T-helper 1 cell treated with Interleukin-12 subunit alpha and Interleukin-12 subunit beta and Interleukin-4 antibody, amounts not matched to agents 30 ng/mL and 1 ng/mL, for 36 hours (primary cell): ENCODE results near the gene TMEM143. TPM values are rescaled to one million over a fixed set of nuclear protein-coding genes. Genes with fewer than 3 reads are reported as not detected.
"Not testable (repeated sequence)": the region's sequence is repeated elsewhere in the genome, so short reads cannot be mapped to it uniquely, and the experiment has no call there.

ENCODE experiments used
- intact Hi-C: fragments of 100-400 bp; cut with micrococcal nuclease; formaldehyde crosslinking; loops from one replicate; pipeline ENCODE4 v1.15.1; 2024
- total RNA-seq: library from RNA; stranded (reverse); gene quantifications from 2 replicates; pipeline ENCODE4 v1.2.3, GENCODE V29; 2022

TMEM143 gene
- 13.6 and 14.7 TPM in 2 replicates for total RNA-seq

- intact Hi-C loops, result loop anchor here (1.0 to 5.0 kb wide), 22 partner anchors 27 to 1327 kb away; partner anchors contain the start of genes CARD8, CYTH2, DHX34 and GRWD1
Measured at GRCh38 chr19:48363810-48364597, at the start of gene TMEM143, which contains the start of gene SYNGR4. Gene TMEM143 (minus strand): TSS chr19:48363940. CDS start chr19:48363920, 20 bp downstream. Gene SYNGR4 (plus strand): TSS chr19:48364367. CDS start chr19:48365843, 1,476 bp downstream.

GRCh38 chr19:48405850-48406249, 42.1 kb upstream of the TMEM143 start:
- intact Hi-C loops, result no loop called here

GRCh38 chr19:48405010-48405659, 41.4 kb upstream of the TMEM143 start:
- intact Hi-C loops, result no loop called here

GRCh38 chr19:48403606-48404005, 39.9 kb upstream of the TMEM143 start:
- intact Hi-C loops, result loop anchor here (1.0 kb wide), 4 partner anchors 12 to 42 kb away; partner anchors contain the start of genes GRWD1 and SYNGR4

DNA sequence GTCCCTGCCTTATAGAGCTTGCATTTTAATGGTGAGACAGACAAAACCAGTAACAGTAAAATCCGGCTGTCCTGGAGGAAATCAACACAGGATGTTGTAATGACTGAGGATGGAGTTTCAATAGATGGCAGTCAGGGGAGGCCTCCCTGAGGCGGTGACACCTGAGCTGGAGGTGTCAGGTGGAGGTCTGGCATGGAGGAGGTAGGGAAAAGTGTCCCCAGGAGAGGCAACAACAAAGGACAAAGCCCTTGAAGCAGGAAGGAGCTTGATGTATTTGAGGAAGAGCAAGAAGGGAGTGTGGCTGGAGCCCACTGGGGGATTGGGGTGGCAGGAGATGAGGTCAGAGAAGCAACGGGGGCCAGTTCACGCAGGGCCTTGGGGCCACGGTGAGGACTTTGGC, 37.5 kb upstream of the TMEM143 start:
- intact Hi-C loops, result no loop called here

DNA sequence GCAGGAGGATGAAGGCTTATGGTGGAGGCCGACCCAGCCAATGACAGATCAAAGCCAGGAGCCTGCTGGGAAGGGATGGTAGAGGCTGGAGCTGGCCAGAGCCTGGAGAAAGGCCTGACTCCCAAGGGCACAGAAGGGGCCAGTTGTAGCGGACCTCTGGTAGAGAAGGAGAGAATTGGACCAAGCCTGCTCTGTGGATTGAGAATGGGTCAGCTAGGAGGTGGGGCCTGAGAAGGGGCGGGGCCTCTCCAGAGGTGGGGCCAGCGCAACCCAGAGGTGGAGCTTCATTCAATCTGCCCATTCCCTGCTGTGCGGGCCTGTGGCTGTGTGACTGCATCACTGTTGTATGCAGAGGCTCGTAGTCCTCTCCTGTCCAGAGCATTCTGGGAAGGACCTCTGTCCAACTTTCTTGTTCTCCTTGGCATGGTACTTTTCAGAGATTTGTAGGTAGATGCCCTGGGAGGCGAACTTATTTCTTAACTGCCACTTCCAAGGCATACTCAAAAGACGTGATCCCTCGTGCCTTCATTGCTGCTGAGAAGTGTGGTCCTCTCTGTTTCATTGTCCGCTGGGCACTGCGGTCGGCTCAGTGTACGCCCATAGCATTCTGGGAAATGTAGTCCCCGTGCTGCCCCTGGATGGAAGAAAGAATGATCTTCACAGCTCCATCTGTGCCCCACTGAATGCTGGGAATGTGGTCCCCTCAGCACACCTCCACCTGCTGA, 36.4 kb upstream of the TMEM143 start:
- intact Hi-C loops, result no loop called here

- intact Hi-C loops, result loop anchor here (1.0 to 2.0 kb wide), 8 partner anchors 7 to 95 kb away; partner anchors contain the start of genes CYTH2, GRWD1, KDELR1 and SYNGR4
Measured at GRCh38 chr19:48398375-48399235, 34.9 kb upstream of the TMEM143 start.

GRCh38 chr19:48398102-48398374, 34.3 kb upstream of the TMEM143 start:
- intact Hi-C loops, result loop anchor here (1.0 to 2.0 kb wide), 5 partner anchors 34 to 95 kb away; partner anchors contain the start of genes CYTH2 and SYNGR4

- intact Hi-C loops, result loop anchor here (1.0 to 2.0 kb wide), 5 partner anchors 33 to 96 kb away; partner anchors contain the start of genes CYTH2 and SYNGR4
Measured at GRCh38 chr19:48397263-48398101, 33.7 kb upstream of the TMEM143 start.

- intact Hi-C loops, result no loop called here
Measured at GRCh38 chr19:48396824-48397176, 33.1 kb upstream of the TMEM143 start.

DNA sequence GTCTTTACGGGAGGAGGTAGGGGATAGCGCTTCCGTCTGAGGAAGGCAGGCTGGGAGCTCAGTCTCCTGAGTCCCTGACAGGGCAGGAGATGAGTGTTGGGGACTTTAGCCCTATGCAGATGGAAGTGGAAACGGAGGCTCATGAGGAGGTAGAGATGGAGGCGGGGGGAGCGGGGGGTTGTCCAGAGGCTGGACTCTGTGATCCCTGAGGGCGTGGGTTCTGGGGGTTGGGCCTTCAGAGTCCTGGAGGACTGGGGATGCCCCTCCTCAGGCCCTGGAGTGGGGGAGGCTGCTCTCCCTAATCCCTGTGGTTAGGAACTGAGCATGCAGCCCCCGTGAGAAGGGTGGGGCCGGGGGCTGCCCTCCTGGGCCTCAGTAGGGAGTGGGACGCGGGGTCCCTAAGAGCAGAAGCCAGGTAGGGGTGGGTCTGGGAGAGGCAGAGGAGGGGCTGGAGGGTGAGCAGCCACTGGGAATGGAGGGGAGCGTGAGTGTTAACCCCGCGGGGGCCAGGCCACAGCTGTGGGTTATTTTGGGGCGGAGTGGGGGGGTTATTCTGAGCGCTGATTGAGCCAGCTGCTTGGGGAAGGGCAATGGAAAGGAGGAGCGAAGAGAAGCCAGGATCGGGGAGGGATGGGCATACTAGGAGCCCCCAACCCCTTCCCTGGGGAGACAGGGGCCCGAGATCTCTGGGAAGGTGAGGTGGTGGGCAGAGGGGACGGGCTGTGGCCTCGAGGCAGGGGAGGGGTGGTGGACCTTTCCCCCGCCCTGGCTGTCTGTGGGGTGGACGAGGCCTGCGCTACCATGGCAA, 32.5 kb upstream of the TMEM143 start:
- intact Hi-C loops, result no loop called here

DNA sequence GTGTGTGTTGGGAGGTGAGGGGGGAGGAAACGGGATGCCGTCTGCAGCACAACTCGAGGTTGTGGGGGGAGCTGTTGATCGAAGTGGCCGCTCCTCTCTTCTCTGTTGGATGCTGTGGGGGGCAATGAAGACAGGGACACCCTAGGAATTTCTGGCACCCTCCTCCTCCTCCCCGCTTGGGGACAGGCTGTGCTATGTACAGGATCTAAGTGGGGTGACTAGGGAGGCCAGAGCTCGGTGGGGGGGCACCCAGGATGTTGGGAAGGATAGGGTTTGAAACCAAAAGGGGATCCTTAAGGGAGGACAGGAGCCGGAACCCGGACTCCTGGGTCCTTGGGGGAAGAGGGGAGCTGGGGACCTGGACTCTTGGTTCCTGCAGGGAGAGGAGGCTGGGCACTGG, 31.8 kb upstream of the TMEM143 start:
- intact Hi-C loops, result no loop called here

DNA sequence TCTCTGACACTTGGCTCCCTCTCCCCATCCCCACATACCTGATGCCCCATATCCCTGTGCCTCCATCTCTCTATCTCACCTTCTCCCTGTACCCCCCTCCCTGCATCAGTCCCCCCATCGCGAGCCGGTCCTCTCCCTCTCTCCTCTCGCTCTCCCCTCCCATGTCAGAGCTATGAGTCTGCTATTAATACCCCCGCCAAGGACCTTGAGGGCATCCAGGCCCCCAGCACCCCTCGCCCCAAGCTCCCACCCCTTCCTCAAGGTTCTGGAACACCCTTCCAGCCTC, 31.4 kb upstream of the TMEM143 start:
- intact Hi-C loops, result no loop called here

GRCh38 chr19:48394331-48395169, 30.8 kb upstream of the TMEM143 start:
- intact Hi-C loops, result no loop called here

GRCh38 chr19:48393559-48394330, 30.0 kb upstream of the TMEM143 start, which contains the start of gene GRIN2D:
Gene GRIN2D (plus strand): TSS chr19:48393668. CDS start chr19:48398393, 4,725 bp downstream.
- intact Hi-C loops, result no loop called here

GRCh38 chr19:48392860-48393558, 29.3 kb upstream of the TMEM143 start:
- intact Hi-C loops, result no loop called here

- intact Hi-C loops, result not testable (repeated sequence)
Measured at GRCh38 chr19:48392006-48392344, 28.2 kb upstream of the TMEM143 start.
